Lung (tissue), 12 donors: ENCODE measurements around the gene SESTD1. TPM values are rescaled to one million over a fixed set of nuclear protein-coding genes. Genes with fewer than 3 reads are reported as not detected.

Experiments
- ATAC-seq: fragments of 200-7000 bp; cut with Tn5 transposase; one replicate; pipeline ENCODE4 v1.9.1; 2020; ENCODE audit warnings: moderate number of reproducible peaks; ENCODE audit not compliant: insufficient read depth, low FRiP score
- DNase-seq, 3 donors: peaks; one replicate each; pipeline ENCODE4 v3.0.0-alpha.2; 2013 to 2017
- H3K27ac ChIP-seq, 2 donors: one replicate each; pipeline ENCODE4 v1.5.1; 2013; ENCODE audit warnings: mild to moderate bottlenecking in 2 of 2, moderate library complexity in 2 of 2, control low read depth in 1 of 2, inconsistent platforms in 1 of 2, low read depth in 1 of 2, low read length in 1 of 2
- H3K27me3 ChIP-seq, 3 donors: one replicate each; pipeline ENCODE4 v1.5.1; 2013; ENCODE audit warnings: low read length in 2 of 3; ENCODE audit not compliant: control insufficient read depth in 3 of 3, insufficient read depth in 3 of 3
- H3K36me3 ChIP-seq, 4 donors: one replicate each; pipeline ENCODE4 v1.5.1; 2013; ENCODE audit warnings: low read length in 4 of 4, mild to moderate bottlenecking in 1 of 4, moderate library complexity in 1 of 4; ENCODE audit not compliant: control insufficient read depth in 4 of 4, insufficient read depth in 4 of 4
- H3K4me1 ChIP-seq, 5 donors: one replicate each; pipeline ENCODE4 v1.5.1; 2013; ENCODE audit warnings: low read length in 5 of 5, mild to moderate bottlenecking in 2 of 5, moderate library complexity in 1 of 5; ENCODE audit not compliant: control insufficient read depth in 5 of 5, insufficient read depth in 5 of 5
- H3K4me3 ChIP-seq: one replicate; pipeline ENCODE4 v1.5.1; 2013; ENCODE audit warnings: mild to moderate bottlenecking, control low read depth, moderate library complexity
- H3K9ac ChIP-seq, 2 donors: one replicate each; pipeline ENCODE4 v1.5.1; 2013; ENCODE audit warnings: low read length in 2 of 2, control low read depth in 1 of 2; ENCODE audit not compliant: insufficient read depth in 1 of 2
- H3K9me3 ChIP-seq, 4 donors: one replicate each; pipeline ENCODE4 v1.5.1; 2013; ENCODE audit warnings: low read length in 3 of 4, mild to moderate bottlenecking in 1 of 4, moderate library complexity in 1 of 4; ENCODE audit not compliant: control insufficient read depth in 4 of 4, insufficient read depth in 3 of 4
- CTCF ChIP-seq: IDR thresholded peaks from 2 replicates; pipeline ENCODE4 v1.5.1; 2012; ENCODE audit warnings: mild to moderate bottlenecking; ENCODE audit errors: control extremely low read depth, extremely low read depth
- WGBS, 2 donors: extraction: QIAGEN DNeasy Blood & Tissue Kit; methylation state at CpG; one replicate each; pipeline ENCODE4 v1.1.7; 2013; 5-methylcytosine and 5-hydroxymethylcytosine counted together
- polyA plus RNA-seq, 2 donors: library from polyadenylated mRNA; stranded (reverse); fragments of 200-250 nt; gene quantifications; one replicate each; pipeline ENCODE4 v1.2.1, GENCODE V29; 2013
- total RNA-seq, 2 donors: library from RNA; depleted of rRNA in 1 of 2; stranded (reverse); fragments of >200 nt in 1 of 2; gene quantifications; one replicate each; pipeline ENCODE4 v1.2.1, GENCODE V29; 2014 to 2021
- donor health status: control.
- donor health status: control.
- donor health status: Bipolar disorder and iron deficiency.
- donor health status: healthy.
- donor health status: DM: yes; HTN: yes; CAD: no.

Gene SESTD1
- total and polyA plus RNA-seq, 4 donors = 11.2 to 96.4 (median 49.3) TPM

- no peaks in the 10 kb centered on the region for H3K27me3 ChIP-seq
- no peak for DNase-seq
- H3K9me3 ChIP-seq = peaks cover 0 to 3% (median under 1%) of the 10 kb centered on the region in 4 donors
- peaks cover 0 to 15% (median 3%) of the 10 kb centered on the region in 5 donors for H3K4me1 ChIP-seq
- H3K4me3 ChIP-seq = no peak overlapping the region
- no peak for ATAC-seq
- TF ChIP-seq CTCF = no peak
- no peak overlapping the region for H3K9ac ChIP-seq
- H3K27ac ChIP-seq = no peak overlapping the region
- no peaks in the 10 kb centered on the region for H3K36me3 ChIP-seq
- WGBS, 2 donors = 49 to 86% methylated on average over 2 of the region's 2 CpGs
These were observed 3.3 kb downstream of the SESTD1 start for GRCh38 chr2:179261151-179261825.

- DNase-seq (no peak), ATAC-seq (no peak)
- 71 to 79% methylated on average over 3 of the region's 3 CpGs for WGBS, 2 donors
- no peaks in the 10 kb centered on the region for H3K36me3 ChIP-seq
- no peak overlapping the region for H3K4me3 ChIP-seq
- peaks cover 0 to 15% (median 3%) of the 10 kb centered on the region in 5 donors for H3K4me1 ChIP-seq
- peaks cover 0 to 3% (median 0%) of the 10 kb centered on the region in 4 donors for H3K9me3 ChIP-seq
- no peaks in the 10 kb centered on the region for H3K27me3 ChIP-seq
- no peak overlapping the region for H3K27ac ChIP-seq
- no peak overlapping the region for H3K9ac ChIP-seq
- TF ChIP-seq CTCF = no peak
These were observed 4.4 kb downstream of the SESTD1 start for GRCh38 chr2:179260224-179260623.

GRCh38 chr2:179255129-179255528 is 9.5 kb downstream of the SESTD1 start:
- 66 to 84% methylated on average over 1 of the region's 1 CpG for WGBS, 2 donors
- Histone ChIP-seq H3K9me3 (no peaks in the 10 kb centered on the region), H3K27me3 (no peaks in the 10 kb centered on the region), H3K4me3 (no peak overlapping the region), H3K9ac (no peak overlapping the region), H3K36me3 (peaks cover 0 to 4% (median 0%) of the 10 kb centered on the region in 4 donors), H3K4me1 (peaks cover 0 to 3% (median 0%) of the 10 kb centered on the region in 5 donors), H3K27ac (no peak overlapping the region)
- TF ChIP-seq CTCF = no peak
- ATAC-seq (no peak), DNase-seq (no peak)

GRCh38 chr2:179253226-179253625 is 11.4 kb downstream of the SESTD1 start:
- no peak for TF ChIP-seq CTCF
- H3K4me3 ChIP-seq = no peak overlapping the region
- H3K27me3 ChIP-seq = no peaks in the 10 kb centered on the region
- DNase-seq = no peak
- H3K36me3 ChIP-seq = peaks cover 0 to 4% (median 0%) of the 10 kb centered on the region in 4 donors
- 11 to 13% methylated on average over 1 of the region's 1 CpG for WGBS, 2 donors
- H3K27ac ChIP-seq = no peak overlapping the region
- ATAC-seq = no peak
- H3K9me3 ChIP-seq = no peaks in the 10 kb centered on the region
- H3K4me1 ChIP-seq = peaks cover 0 to 3% (median 0%) of the 10 kb centered on the region in 5 donors
- H3K9ac ChIP-seq = no peak overlapping the region
